Fibroblast of skin of right quadriceps (primary cell): ENCODE results near the gene VMP1.
"Not testable (repeated sequence)": the region's sequence is repeated elsewhere in the genome, so short reads cannot be mapped to it uniquely, and the experiment has no call there.

ENCODE experiments used
- DNase-seq: peaks from one replicate; pipeline ENCODE4 v3.0.0-alpha.2; 2013

VMP1 gene

GRCh38 chr17:59842901-59843652 is 135.6 kb downstream of the VMP1 start:
- DNase-seq = peak; percentile 97

GRCh38 chr17:59844884-59845594 is 137.6 kb downstream of the VMP1 start:
- peak; percentile 59 for DNase-seq

GRCh38 chr17:59845595-59846393 is 138.3 kb downstream of the VMP1 start:
- DNase-seq = peak; percentile 77

- peak; percentile 78 for DNase-seq
Measured at GRCh38 chr17:59846394-59847165, 139.1 kb downstream of the VMP1 start.

GRCh38 chr17:59848385-59848668 is 140.9 kb downstream of the VMP1 start:
- DNase-seq = no peak

GRCh38 chr17:59848778-59849177 is 141.3 kb downstream of the VMP1 start:
- peak; percentile 76 for DNase-seq

- not testable (repeated sequence) for DNase-seq
Measured at GRCh38 chr17:59850311-59850710, 142.9 kb downstream of the VMP1 start.

GRCh38 chr17:59851439-59852375 is 144.3 kb downstream of the VMP1 start:
- DNase-seq = peak; percentile 83

GRCh38 chr17:59852847-59853167 is 145.4 kb downstream of the VMP1 start:
- DNase-seq = not testable (repeated sequence)

- DNase-seq = peak; percentile 78
Measured at GRCh38 chr17:59853168-59853918, 145.9 kb downstream of the VMP1 start.

- not testable (repeated sequence) for DNase-seq
Measured at GRCh38 chr17:59853919-59854729, 146.7 kb downstream of the VMP1 start.

GRCh38 chr17:59856859-59857794 is 149.7 kb downstream of the VMP1 start:
- DNase-seq = no peak

GRCh38 chr17:59858167-59858816 is 150.8 kb downstream of the VMP1 start:
- DNase-seq = peak; percentile 67

- DNase-seq = no peak
Measured at GRCh38 chr17:59858932-59859331, 151.5 kb downstream of the VMP1 start.

- peak; percentile 68 for DNase-seq
Measured at GRCh38 chr17:59859444-59860025, 152.1 kb downstream of the VMP1 start.

GRCh38 chr17:59863616-59864015 is 156.2 kb downstream of the VMP1 start:
- no peak for DNase-seq

- no peak for DNase-seq
Measured at GRCh38 chr17:59869941-59870218, 162.4 kb downstream of the VMP1 start.

GRCh38 chr17:59870482-59870881 is 163.0 kb downstream of the VMP1 start:
- no peak for DNase-seq
